ENCODE measurements around the gene MACIR.

MACIR gene

DNA sequence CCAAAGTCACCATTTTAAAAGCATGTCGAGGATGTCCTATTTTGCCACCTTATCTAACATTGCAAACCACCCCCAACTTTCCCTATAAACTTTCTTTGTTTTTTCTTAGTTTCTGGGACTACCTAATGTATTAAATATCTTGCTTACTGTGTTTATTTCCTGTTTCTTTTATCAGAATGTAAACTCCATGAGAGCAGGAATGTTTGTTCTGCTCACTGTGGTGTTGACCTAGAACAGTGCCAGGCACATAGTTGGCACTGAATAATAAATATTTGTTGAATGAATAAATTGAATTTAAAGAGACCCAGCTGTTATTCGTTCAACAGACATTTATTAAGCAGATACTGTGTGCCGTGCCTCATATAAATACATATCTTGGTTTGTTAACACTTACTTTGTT lies 35.2 kb downstream of the MACIR start:
- DNase-seq: no peak

DNA sequence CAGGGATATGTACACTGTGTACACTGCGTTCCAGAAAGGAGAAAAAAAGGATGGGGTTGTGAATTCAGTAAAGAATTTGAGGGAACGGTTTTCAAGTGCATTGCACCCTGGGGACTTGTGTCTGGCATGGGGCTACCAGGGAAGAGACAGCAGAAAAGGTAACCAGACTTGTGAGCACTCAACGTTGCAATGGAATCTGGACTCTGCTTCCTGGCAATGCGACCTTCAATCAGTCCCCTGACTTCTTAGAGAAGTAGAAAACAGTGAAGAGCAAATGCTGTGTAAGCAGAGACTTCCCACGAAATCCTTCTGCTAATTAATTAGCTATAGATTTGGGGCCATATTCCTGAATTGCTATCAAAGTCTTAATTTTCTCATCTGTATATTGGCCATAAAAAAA lies 36.3 kb downstream of the MACIR start:
- no peak for DNase-seq

DNA sequence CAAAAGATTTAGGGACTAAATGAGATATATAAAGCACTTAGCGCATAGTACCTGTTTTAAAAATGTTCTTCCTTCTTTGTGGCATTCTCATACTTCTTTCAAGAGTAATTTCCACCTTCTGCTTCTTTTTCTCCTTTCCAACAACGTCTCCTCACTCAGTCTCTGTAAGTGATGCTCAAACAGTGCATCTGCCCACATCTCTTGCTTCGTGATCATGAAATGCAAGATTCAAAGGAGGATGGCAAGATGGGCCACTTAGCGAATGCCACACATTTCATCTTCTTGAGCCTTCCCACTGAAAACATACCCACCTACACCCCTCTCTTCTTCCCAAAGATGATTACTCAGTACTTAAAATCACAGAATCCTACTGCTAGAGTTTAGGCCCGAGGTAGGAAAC lies 36.9 kb downstream of the MACIR start:
- no peak for DNase-seq

DNA sequence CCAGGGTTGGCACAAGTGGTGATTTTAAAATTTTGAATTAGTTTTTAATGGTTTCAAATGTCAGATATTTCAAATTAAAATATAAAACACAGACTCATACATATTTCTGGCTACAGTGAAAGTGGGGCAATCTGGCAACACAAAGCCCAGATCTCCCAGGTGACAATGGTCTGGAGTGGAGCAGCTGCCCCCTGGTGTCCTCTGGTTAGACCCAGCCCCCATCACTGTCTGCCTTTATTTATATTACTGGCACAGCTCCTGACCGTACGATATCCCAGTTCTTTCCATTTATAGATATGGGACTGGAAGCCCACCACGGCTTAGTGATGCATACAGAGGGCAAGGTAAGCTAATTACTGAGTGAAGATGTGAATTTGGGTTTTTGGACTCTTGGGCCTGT lies 37.3 kb downstream of the MACIR start:
- DNase-seq: no peak

DNA sequence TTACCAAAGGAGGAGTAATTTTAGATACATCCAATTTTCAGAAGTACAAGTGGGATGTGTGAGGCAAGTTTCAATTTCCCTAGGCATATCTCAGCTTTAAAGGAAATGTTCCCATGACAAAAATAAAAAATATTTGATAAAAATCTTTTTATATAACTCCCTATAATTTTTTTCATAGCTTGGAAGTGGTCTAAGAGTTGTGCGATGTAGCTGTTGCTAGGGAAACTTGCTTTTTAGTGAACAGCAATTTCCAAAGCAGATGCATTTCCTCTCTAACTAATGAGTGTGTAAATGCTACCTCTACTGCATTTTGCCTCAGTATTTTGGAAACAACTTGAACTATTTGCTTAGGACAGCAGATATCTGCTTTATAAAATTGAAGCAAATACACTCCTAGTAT lies 39.6 kb downstream of the MACIR start:
- no peak for DNase-seq

DNA sequence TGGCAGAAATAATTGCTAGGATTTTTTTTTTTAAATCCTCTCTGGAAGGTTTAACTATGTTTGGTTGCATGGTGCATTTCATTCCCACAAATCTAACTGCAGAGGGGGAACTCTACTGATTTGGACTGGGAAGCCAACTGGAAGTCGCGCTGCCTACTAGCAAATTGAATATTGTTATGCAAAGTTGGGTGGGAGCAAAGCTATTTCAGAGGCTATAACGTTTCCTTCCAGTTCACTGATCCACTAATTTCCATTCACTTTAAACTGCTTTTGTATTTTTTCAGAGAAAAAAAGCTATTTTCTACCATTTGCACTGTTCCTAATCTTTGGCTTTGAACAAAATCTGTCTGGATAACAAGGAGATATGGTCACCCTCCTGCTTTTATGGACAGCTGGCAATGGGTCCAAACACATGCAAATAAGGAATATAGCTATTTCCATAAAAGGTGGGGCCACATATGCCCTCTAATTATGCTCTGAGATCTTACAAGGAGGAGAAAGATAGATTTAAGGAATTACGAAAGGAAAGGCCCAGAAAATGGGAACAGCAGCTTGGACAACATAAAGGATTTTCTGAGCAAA lies 40.1 kb downstream of the MACIR start:
- no peak for DNase-seq

GRCh38 chr5:103305809-103306208 lies 47.2 kb downstream of the MACIR start:
- DNase-seq: no peak

DNA sequence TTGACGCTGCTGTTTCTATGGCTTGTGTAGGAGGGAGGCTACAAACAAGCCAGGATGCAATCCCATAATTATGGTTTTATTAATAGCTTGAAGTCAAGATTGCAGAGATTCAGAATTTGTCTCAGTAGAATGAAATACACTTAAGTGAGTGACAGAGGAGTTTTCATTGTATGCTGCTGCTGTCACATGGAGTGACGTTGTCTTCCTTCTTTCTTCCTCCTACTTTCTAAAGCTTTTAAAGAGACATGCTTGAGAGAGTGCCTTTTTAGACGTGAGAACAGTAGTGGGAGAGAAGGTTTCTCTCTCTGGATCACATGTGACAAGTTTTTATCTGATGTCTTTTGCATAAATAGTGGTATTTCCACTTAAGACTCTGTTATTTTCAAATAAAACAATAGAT lies 48.9 kb downstream of the MACIR start:
- no peak for DNase-seq

DNA sequence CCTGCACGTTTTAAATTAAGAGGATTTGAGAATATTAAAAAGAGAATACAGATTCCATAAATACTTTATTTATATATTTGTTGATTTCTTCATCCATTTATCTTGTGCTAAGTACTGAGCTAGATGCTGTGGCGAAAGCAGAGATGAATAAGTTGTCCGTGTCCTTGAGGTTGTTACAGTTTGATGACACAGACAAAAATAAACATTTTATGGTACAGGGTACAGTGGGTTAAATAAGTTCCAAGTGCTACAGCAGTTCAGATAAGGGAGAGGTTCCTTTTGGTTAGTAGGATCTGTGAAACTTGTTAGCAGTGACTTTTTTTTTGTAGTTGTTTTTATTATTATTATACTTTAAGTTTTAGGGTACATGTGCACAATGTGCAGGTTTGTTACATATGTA lies 50.2 kb downstream of the MACIR start:
- no peak for DNase-seq

GRCh38 chr5:103313056-103313455 lies 54.5 kb downstream of the MACIR start:
- no peak for DNase-seq

GRCh38 chr5:103315455-103315854 lies 56.9 kb downstream of the MACIR start:
- no peak for DNase-seq

DNA sequence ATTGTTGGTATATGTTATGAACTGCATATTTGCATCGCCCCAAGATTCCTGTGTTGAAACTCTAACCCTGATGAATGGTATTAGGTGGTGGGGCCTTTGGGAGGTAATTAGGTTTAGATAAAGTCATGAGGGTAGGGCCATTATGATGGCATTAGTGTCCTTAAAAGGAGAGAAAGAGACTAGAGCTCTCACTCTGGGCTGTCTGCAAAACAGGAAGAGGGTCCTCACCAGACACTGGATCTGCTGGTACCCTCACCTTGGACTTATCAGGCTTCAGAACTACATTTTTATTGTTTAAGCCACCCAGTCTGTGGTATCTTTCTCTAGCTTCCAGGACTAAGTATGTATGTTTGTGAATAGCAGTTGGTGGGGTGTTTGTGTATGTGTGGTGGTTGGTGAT lies 68.9 kb downstream of the MACIR start:
- DNase-seq: no peak

- DNase-seq: no peak
These were observed 69.3 kb downstream of the MACIR start for GRCh38 chr5:103327893-103328292.
